IPS-11a (cell line): ENCODE data around the gene PLAGL2.
A peak's percentile ranks its signal among the peaks of the same experiment; 100 is the strongest.
"Not testable (repeated sequence)": the region's sequence is repeated elsewhere in the genome, so short reads cannot be mapped to it uniquely, and the experiment has no call there.

Source experiments
- H3K4me3 ChIP-seq: one replicate; pipeline ENCODE4 v1.5.1; 2013; ENCODE audit warnings: low read depth, low read length, control low read depth

PLAGL2 gene

GRCh38 chr20:32204205-32205109, 3.1 kb downstream of the PLAGL2 start:
- no peak overlapping the region for H3K4me3 ChIP-seq

- no peak overlapping the region for H3K4me3 ChIP-seq
These were observed 4.0 kb downstream of the PLAGL2 start for GRCh38 chr20:32203356-32204204.

- H3K4me3 ChIP-seq: no peak overlapping the region
These were observed 5.6 kb downstream of the PLAGL2 start for GRCh38 chr20:32201977-32202363.

GRCh38 chr20:32201296-32201976, 6.1 kb downstream of the PLAGL2 start:
- H3K4me3 ChIP-seq: no peak overlapping the region

- H3K4me3 ChIP-seq: no peak overlapping the region
These were observed 8.5 kb downstream of the PLAGL2 start for GRCh38 chr20:32199006-32199405.

- H3K4me3 ChIP-seq: not testable (repeated sequence)
These were observed 10.4 kb downstream of the PLAGL2 start for GRCh38 chr20:32197136-32197535.

- H3K4me3 ChIP-seq: not testable (repeated sequence)
These were observed 10.9 kb downstream of the PLAGL2 start for GRCh38 chr20:32196613-32197012.

- no peak overlapping the region for H3K4me3 ChIP-seq
These were observed 12.0 kb downstream of the PLAGL2 start for GRCh38 chr20:32195581-32195980.

- H3K4me3 ChIP-seq: no peak overlapping the region
These were observed 13.5 kb downstream of the PLAGL2 start for GRCh38 chr20:32193996-32194395.

- H3K4me3 ChIP-seq: not testable (repeated sequence)
These were observed 14.2 kb downstream of the PLAGL2 start for GRCh38 chr20:32193336-32193735.

- H3K4me3 ChIP-seq: no peak overlapping the region
These were observed 14.8 kb downstream of the PLAGL2 start for GRCh38 chr20:32192698-32193097.

GRCh38 chr20:32191873-32192272, 15.7 kb downstream of the PLAGL2 start:
- H3K4me3 ChIP-seq: no peak overlapping the region

GRCh38 chr20:32191422-32191821, 16.1 kb downstream of the PLAGL2 start:
- H3K4me3 ChIP-seq: no peak overlapping the region

- H3K4me3 ChIP-seq: peak overlapping the region; percentile 62
These were observed 16.7 kb downstream of the PLAGL2 start for GRCh38 chr20:32190616-32191415.

GRCh38 chr20:32189691-32190615, 17.6 kb downstream of the PLAGL2 start:
- peak overlapping the region; percentile 62 for H3K4me3 ChIP-seq

GRCh38 chr20:32189123-32189410, 18.5 kb downstream of the PLAGL2 start:
- no peak overlapping the region for H3K4me3 ChIP-seq

- H3K4me3 ChIP-seq: no peak overlapping the region
These were observed 19.0 kb downstream of the PLAGL2 start for GRCh38 chr20:32188376-32189122.

GRCh38 chr20:32186506-32186905, 21.0 kb downstream of the PLAGL2 start:
- H3K4me3 ChIP-seq: no peak overlapping the region
